ENCODE results near the gene ABCB11.

DNA sequence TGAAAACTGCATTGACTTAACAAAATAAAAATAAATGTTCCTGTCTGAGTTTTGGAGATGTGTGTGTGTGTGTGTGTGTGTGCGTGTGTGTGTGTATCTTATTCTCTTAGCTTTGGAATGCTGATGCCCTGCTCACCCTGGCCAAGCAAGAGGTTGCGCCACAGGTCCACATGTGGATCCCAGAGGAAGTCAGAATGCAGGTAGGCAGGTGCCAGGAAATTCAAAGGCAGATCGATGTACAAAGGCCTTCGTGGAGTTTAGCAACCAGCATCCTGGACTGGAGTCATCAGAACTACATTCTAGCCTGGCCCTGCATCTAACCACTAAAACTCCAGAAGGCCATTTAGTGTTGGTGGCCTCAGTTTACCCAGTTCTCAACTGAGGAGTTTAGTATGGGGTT is 117.6 kb downstream of the ABCB11 start:
- TF ChIP-seq, protein P1, sequence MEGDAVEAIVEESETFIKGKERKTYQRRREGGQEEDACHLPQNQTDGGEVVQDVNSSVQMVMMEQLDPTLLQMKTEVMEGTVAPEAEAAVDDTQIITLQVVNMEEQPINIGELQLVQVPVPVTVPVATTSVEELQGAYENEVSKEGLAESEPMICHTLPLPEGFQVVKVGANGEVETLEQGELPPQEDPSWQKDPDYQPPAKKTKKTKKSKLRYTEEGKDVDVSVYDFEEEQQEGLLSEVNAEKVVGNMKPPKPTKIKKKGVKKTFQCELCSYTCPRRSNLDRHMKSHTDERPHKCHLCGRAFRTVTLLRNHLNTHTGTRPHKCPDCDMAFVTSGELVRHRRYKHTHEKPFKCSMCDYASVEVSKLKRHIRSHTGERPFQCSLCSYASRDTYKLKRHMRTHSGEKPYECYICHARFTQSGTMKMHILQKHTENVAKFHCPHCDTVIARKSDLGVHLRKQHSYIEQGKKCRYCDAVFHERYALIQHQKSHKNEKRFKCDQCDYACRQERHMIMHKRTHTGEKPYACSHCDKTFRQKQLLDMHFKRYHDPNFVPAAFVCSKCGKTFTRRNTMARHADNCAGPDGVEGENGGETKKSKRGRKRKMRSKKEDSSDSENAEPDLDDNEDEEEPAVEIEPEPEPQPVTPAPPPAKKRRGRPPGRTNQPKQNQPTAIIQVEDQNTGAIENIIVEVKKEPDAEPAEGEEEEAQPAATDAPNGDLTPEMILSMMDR (IDR thresholded peaks at IDR 0.05) = no peak
- no peak for TF ChIP-seq POLR2A (IDR thresholded peaks at IDR 0.05)
